ENCODE measurements around the gene MMADHC. TPM values are rescaled to one million over a fixed set of nuclear protein-coding genes. Genes with fewer than 3 reads are reported as not detected.

Gene MMADHC
- total RNA-seq, 1 donor from 2014 or later, result 195 TPM

GRCh38 chr2:149625671-149626070 lies 38.1 kb upstream of the MMADHC start:
- no peak for FAIRE-seq
- no peak for DNase-seq (ENCODE audit: low read depth)
- no peaks in the 10 kb centered on the region for H3K36me3 ChIP-seq (ENCODE audit: control insufficient read depth, insufficient read depth, low read length)
- TF ChIP-seq CTCF (IDR thresholded peaks at IDR 0.05; ENCODE audit: insufficient read depth, low read length, severe bottlenecking), result no peak
- no peak overlapping the region for H3K4me3 ChIP-seq (ENCODE audit: low read depth, low read length)
- no peaks in the 10 kb centered on the region for H3K27me3 ChIP-seq (ENCODE audit: control insufficient read depth, insufficient read depth, low read length)

- no peak for TF ChIP-seq CTCF (IDR thresholded peaks at IDR 0.05; ENCODE audit: insufficient read depth, low read length, severe bottlenecking)
- DNase-seq (ENCODE audit: low read depth) (no peak), FAIRE-seq (no peak)
- Histone ChIP-seq H3K27me3 (ENCODE audit: control insufficient read depth, insufficient read depth, low read length) (no peaks in the 10 kb centered on the region), H3K4me3 (ENCODE audit: low read depth, low read length) (no peak overlapping the region), H3K36me3 (ENCODE audit: control insufficient read depth, insufficient read depth, low read length) (no peaks in the 10 kb centered on the region)
Measured at GRCh38 chr2:149625271-149625670, 37.7 kb upstream of the MMADHC start.

- TF ChIP-seq CTCF (IDR thresholded peaks at IDR 0.05; ENCODE audit: insufficient read depth, low read length, severe bottlenecking), result no peak
- FAIRE-seq (no peak), DNase-seq (ENCODE audit: low read depth) (no peak)
- Histone ChIP-seq H3K27me3 (ENCODE audit: control insufficient read depth, insufficient read depth, low read length) (no peaks in the 10 kb centered on the region), H3K36me3 (ENCODE audit: control insufficient read depth, insufficient read depth, low read length) (no peaks in the 10 kb centered on the region), H3K4me3 (ENCODE audit: low read depth, low read length) (no peak overlapping the region)
Measured at GRCh38 chr2:149622343-149622742, 34.8 kb upstream of the MMADHC start.

- FAIRE-seq (no peak), DNase-seq (ENCODE audit: low read depth) (peak; percentile 49)
- no peaks in the 10 kb centered on the region for H3K36me3 ChIP-seq (ENCODE audit: control insufficient read depth, insufficient read depth, low read length)
- H3K4me3 ChIP-seq (ENCODE audit: low read depth, low read length), result no peak overlapping the region
- TF ChIP-seq CTCF (IDR thresholded peaks at IDR 0.05; ENCODE audit: insufficient read depth, low read length, severe bottlenecking), result no peak
- H3K27me3 ChIP-seq (ENCODE audit: control insufficient read depth, insufficient read depth, low read length), result no peaks in the 10 kb centered on the region
Measured at GRCh38 chr2:149617476-149617875, 29.9 kb upstream of the MMADHC start.

GRCh38 chr2:149616681-149617456 lies 29.3 kb upstream of the MMADHC start:
- TF ChIP-seq CTCF (IDR thresholded peaks at IDR 0.05; ENCODE audit: insufficient read depth, low read length, severe bottlenecking), result no peak
- FAIRE-seq (no peak), DNase-seq (ENCODE audit: low read depth) (no peak)
- Histone ChIP-seq H3K4me3 (ENCODE audit: low read depth, low read length) (no peak overlapping the region), H3K27me3 (ENCODE audit: control insufficient read depth, insufficient read depth, low read length) (no peaks in the 10 kb centered on the region), H3K36me3 (ENCODE audit: control insufficient read depth, insufficient read depth, low read length) (no peaks in the 10 kb centered on the region)

- FAIRE-seq, result no peak
- TF ChIP-seq CTCF (IDR thresholded peaks at IDR 0.05; ENCODE audit: insufficient read depth, low read length, severe bottlenecking), result no peak
- H3K36me3 ChIP-seq (ENCODE audit: control insufficient read depth, insufficient read depth, low read length), result no peaks in the 10 kb centered on the region
Measured at GRCh38 chr2:149613704-149614103, 26.1 kb upstream of the MMADHC start.

More at GRCh38 chr2:149613704-149614103, 26.1 kb upstream of the MMADHC start:
- Histone ChIP-seq H3K4me3 (ENCODE audit: low read depth, low read length) (no peak overlapping the region), H3K27me3 (ENCODE audit: control insufficient read depth, insufficient read depth, low read length) (no peaks in the 10 kb centered on the region)
- no peak for DNase-seq (ENCODE audit: low read depth)
